ENCODE measurements around the gene CASK.
"Not testable (repeated sequence)": the region's sequence is repeated elsewhere in the genome, so short reads cannot be mapped to it uniquely, and the experiment has no call there.

Gene CASK

DNA sequence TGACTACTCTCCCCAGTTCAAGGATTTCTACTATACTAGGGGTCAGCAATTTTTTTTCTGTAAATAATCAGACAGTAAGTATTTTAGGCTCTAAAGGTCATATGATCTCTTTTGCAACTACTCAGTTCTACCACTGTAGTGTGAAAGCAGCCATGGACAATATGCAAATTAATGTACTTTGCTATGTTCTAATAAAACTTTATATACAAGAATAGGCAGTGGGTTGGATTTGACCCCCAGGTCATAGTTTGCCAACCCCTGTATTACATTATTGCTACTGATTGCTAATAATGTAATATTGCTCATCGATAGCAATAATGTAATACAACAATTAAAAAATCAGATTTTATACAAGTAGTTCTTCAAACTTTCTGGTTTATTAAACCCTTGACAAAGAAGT is 293.8 kb downstream of the CASK start:
- DNase-seq (ENCODE audit: low spot score): no peak

DNA sequence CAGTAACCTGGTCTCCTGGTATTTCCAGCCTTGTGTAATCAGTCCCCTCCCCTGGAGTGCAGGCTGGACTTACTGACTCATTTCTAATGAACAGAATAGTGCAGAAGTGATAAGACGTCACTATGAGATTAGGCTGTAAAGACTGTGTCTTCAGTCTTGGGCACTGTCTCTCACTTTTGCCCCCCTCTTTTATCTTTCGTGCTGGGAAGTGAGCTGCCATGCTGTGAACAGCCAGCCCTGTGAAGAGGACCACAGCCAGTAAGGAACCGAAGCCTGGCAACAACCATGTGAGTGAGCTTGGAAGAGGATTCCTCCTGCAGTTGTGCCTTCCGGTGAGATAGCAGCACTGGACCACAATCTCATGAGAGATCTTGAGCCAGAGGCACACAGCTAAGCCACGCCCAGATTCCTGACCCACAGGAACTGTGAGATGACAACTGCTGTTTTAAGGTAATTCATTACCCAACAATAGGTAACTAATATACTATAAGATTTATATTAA is 302.1 kb downstream of the CASK start:
- DNase-seq (ENCODE audit: low spot score): no peak

DNA sequence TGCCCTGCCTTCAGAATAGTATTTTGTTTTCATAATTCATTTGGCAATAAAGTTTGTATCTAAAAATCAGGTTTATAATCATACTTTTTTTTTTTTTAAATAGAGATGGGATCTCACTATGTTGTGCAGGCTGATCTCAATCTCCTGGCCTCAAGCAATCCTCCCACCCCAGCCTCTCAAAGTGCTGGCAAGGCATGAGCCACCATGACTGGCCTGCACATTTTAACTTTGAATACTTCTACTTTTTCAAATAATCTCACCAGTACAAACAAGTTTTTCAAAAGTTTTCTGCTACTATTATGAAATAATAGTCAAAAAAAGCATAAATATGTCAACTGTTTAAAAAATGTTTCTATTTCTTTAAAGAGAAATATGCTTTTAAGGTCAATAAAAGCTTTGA is 304.1 kb downstream of the CASK start:
- DNase-seq (ENCODE audit: low spot score): no peak

DNA sequence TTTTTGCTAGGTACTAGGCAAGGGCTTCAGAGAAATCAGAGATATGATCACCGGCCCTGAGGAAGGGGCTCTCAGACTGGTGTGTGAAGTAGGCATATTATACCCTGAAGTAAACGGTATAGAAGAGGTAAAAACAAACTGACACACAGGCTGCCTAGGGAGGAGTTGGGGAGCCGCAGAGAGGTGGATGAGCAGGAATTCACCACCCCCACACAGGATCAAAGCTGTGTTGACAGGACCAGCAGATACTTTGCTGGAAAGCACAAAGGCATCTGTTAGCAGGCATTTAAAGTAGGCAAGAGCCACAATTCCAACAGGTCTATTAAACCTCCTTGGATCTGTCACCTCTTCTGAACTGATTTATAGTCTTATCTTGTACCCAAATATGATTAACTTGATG is 306.4 kb downstream of the CASK start:
- no peak for DNase-seq (ENCODE audit: low spot score)

DNA sequence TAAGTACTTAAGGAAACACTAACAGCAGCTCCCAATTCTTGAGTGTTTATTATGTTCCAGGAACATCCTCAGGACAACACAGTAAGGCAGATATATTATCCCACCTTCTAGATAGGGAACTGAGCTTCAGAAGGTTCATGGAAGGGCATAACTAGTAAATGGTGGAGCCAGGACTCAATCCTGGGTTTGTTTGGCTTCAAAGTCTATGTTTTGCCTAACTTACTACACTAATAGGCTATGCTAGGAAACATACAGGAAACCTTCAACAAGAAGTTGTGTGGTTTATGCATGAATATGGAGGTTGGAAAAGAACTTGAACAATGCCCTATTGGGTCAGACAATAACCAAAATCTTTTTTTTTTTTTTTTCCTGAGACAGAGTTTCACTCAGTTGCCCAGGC is 307.1 kb downstream of the CASK start:
- DNase-seq (ENCODE audit: low spot score): no peak

DNA sequence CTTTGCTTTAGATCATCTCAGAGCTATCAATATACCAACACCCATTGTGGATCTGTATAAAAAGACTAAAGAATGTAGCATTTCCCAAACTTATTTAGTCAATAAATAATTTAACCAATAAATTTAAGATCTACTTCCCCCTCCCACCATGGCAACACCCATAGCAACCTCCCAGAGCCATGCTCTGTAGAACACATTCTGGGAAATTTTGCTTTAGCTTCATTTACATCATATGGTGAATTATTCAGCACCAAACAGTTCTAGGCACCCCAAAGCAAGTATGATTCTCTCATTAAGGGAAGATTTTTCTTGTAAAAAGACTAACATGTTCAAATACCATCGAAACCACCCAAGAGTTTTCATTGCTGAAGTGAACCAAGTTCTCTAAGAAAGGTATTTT is 315.1 kb downstream of the CASK start:
- no peak for DNase-seq (ENCODE audit: low spot score)

DNA sequence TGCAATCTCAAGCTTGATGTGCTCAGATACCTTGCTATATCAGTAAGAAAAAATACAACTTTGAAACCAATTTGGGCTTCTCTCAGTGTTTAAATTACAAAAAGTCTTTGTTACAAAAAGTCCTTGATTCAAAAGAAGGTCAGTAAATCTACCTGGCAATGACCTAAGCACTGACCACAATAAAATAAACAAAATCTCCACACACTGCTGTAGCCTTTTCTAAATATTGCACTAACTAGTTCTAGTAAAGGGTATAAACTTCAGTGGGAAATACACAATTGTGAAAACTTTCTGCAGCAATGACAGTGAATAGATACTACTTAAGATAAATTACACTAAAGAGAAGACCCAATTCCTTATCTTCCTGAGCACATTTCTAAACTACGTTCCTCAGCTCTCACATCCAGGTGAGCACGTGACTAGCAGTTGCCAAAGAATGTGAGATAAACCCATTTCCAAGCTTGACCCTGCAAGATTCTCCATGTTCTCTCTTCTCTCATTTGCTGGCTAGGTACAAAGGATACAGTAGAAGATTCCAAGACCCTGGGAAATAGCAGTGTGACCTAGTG is 316.0 kb downstream of the CASK start:
- no peak for DNase-seq (ENCODE audit: low spot score)

DNA sequence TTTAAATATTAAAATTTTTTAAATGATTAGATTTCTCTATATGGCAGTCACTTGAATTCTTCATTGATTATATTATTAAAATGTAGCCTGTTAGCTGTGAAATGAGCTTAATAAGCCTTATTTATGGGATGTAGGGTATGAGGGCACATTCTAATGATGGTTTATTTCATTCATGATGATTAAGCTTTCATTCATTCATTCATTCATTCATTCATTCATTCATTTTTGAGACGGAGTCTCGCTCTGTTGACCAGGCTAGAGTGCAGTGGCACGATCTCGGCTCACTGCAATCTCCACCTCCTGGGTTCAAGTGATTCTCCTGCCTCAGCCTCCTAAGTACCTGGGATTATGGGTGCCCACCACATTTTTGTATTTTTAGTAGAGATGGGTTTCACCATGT is 317.3 kb downstream of the CASK start:
- DNase-seq (ENCODE audit: low spot score): not testable (repeated sequence)

DNA sequence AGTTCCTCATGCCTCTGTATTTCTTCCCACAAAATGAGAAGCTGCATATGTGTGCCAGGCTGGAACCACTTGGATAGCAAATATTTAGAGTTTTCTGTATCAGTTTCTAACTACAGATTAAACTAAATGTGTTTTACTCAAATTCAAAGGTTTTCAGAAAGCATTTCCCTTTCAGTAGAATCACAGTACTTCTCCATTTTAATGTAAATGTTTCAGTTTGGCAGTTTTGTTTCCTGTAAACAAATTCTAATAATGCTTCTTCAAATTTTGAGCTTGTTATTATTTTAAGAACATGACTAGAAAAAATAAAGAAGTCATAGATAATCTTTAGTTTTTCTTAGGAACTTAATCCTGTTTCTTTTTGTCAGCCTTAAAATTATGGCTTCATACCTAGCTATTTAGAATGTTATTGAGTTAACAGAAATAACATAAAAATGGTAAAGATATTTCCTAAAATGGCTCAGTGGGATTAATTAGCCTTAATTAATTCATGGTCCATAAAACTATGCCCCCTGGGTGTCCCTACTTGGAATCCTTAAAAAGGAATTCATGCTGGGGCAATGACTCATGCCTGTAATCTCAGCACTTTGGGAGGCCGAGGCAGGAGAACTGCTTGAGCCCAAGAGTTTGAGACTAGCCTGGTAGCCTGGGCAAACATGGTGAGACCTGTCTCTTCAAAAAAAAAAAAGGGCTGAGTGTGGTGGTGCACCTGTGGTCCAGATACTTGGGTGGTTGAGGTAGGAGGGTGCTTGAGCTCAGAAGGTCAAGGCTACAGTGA is 318.4 kb downstream of the CASK start:
- DNase-seq (ENCODE audit: low spot score): no peak

DNA sequence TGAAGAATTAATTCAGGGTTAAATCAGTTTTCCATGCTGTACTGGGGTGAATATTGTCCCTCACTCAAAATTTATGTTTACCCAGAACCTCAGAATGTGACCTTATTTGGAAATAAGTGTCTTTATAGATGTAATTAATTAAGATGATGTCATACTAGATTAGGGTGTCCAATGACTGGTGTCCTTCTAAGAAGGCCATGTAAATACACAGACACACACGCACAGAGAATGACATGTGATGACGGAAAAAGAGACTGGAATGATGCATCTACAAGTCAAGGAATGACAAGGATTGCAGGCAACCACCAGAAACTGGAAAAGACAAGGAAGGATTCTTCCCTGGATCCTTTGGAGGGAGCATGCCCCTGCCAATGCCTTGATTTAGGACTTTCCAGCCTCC is 319.2 kb downstream of the CASK start:
- no peak for DNase-seq (ENCODE audit: low spot score)

DNA sequence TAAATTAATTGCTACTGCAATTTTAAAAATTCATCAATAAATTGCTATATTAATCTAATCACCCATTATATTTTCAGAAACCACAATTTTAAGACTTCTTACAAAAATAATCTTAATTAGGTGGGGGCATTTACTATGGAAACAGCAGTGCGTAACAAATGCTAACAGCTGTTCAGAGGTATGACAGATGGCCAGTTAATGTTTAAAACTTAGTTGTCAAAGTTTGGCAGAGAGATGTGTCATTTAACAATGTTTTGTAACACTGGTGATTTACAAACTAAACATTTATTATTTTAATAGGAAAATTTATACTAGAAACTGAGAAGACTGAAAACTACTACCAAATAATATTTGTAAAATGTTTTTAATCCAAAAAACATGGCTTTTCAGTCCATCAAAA is 319.8 kb downstream of the CASK start:
- no peak for DNase-seq (ENCODE audit: low spot score)

DNA sequence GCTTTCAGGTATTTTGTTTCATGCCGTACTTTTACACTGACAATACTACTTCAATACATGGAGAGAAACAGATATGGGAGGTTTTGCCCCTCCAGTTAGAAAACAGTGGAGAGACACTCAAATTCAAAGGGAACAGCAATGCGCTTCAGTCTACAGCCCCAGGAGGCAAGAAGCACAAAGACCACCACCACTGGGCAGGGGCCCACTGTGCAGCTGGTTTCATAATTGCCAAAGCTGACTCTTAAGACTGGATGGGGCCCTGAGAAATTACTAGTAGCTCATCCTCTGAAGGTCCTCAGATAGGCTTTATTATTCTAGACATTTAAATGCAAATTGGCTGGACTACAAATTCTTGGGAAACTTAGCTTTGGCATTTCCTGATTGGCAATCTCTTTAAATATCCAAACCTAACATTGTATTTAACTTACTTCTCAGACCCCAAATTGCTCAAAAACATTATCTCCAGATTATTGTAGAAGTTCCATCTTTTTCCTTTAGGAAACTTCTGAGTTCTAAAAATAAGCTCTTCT is 320.5 kb downstream of the CASK start:
- no peak for DNase-seq (ENCODE audit: low spot score)

DNA sequence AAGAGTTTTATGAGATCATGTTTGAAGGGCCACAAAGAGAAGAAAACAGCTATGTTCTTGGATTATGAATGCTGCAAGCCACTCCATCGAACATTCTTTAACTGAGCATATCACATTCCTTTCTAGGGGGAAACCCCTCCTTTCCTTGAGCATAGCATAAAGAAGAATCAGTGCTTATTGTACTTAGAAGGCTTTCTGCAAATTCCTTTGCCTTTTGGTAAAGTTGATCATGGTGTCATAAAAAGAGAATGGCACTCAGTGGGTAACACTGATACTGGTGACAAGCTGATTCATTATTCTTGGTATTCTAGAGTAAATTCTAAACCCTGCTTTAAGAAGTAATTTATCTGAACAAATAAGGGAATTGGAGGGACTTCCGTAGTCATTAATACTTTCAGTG is 323.1 kb downstream of the CASK start:
- DNase-seq (ENCODE audit: low spot score): no peak

DNA sequence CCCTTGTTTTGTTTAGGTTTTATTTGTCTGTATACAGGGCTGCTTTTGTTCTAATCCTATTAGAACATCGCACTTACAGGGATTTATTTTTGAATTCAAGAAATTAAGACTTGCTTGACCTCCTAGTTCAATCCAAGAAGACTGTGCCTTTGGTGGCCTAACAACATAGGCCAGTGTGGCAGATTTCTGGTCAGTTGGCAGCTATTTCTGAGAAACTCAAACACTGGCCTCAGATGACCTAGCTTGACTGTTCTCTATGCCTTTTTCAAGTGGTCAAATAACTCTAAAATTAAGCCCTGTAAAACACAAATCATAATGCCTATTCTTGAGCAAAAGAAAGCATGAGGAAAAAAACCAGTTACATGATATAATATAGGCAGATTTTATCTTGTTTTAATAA is 323.8 kb downstream of the CASK start:
- DNase-seq (ENCODE audit: low spot score): no peak

DNA sequence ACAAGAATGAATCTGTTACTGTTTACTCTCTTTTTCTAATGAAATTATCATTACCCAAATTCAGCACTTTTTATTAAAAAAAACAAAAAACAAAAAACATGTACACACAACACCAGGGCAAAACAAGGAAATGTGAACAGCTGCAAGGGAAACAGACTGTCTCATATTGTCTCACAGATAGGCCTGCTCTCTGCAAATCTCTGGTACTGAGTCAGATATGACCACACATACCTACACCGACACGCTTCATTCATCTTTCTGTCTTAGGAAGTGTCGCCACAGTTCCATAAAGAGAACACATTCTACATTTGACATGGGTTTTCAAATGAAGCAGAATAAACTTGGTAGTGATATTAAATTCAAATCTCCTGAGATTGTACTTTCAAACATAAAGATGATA is 326.8 kb downstream of the CASK start:
- no peak for DNase-seq (ENCODE audit: low spot score)

DNA sequence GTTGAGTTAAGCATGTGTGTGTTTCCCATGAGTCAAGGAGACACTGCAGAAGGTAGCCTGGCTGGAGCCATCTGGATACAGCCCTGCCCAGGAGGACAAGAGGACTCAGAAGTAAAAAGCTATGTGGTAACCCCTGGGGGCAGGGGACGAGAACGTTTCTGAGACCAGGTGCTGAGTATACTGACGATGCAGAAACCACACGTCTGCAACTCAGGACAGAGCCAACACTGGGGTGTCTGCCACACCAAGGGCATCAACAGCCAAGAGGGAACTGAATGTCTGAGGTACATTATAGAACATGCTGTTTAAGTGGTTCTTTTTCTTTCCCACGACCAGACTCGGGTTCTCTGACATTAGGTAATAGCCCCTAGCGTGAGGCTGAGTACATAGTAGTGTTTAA is 328.7 kb downstream of the CASK start:
- DNase-seq (ENCODE audit: low spot score): no peak

DNA sequence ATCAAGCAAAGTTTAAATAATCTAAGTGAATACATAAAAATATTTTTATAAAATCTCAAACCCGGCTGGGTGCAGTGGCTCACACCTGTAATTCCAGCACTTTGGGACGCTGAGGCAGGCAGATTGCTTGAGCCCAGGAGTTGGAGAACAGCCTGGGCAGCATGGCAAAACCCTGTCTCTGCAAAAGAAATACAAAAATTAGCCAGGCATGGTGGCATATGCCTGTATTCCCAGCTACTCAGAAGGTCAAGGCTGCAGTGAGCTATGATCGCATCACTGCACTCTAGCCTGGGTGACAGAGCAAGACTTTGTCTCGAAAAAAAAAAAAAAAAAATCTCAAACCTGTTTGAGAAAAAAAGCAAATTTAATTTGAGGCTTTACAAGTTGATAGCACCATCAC is 331.4 kb downstream of the CASK start:
- no peak for DNase-seq (ENCODE audit: low spot score)

DNA sequence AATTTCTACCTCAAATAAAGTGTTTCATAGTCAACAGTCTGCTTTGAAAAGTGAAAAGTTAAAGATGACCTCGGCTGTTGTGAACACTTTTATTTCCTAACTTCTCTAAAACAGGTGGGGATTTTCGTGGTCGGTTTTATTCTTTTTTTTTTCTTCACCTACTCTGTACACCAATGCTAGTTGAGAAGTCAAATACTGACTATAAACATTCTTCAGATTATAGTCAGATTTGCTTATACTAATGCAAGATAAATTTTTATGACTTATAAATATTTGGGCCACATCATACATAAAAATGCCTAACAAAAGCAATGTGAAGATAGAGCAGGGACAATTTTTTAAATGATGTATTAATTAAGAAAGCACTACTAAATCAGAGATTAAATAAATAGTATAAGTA is 332.7 kb downstream of the CASK start:
- DNase-seq (ENCODE audit: low spot score): no peak

DNA sequence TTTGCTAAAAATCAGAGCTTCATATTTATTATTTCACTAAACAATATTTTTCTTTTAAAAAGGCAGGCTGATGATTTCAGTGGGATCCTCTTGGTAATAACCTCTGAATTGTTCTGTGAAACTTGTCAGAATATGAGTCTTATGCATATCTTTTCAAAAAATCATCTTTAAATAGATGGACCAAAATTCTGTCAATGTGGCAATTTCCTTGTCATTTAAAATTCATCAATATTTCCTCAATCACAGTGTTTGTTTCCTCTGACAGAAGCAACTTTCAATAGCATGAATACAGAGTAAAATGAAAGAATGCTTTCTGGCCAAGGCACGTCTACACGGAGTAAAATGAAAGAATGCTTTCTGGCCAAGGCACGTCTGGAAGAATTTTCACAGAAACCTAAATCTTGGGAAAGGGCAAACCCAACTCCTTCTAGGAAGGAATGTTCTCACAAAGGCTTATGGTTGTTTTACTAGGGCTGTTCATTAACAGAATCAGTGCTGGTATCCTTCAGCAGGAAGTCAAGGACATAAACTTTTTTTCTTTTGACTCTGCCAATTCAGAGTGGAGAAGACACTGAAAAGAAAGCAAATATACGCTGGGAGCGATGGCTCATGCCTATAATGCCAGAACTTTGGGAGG is 333.6 kb downstream of the CASK start:
- no peak for DNase-seq (ENCODE audit: low spot score)

DNA sequence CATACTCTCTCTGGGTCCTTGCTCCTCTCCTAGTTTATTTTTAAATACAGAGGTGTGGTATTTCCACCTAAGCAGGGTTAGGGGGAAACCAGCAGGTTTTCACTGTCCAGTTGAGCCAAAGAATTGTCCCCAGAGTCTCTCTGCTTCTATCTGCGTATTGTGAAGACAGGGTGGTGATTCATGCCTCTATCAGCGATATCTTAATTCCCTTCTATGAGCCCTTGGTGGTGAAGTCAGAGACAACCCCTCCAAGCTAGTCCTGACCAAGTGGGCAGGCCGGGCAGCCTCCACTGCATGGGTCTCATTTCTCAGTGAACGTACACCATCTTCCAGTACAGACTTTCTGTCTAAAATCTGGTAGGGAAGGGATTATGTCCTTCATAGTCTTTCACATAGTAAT is 335.1 kb downstream of the CASK start:
- DNase-seq (ENCODE audit: low spot score): no peak

DNA sequence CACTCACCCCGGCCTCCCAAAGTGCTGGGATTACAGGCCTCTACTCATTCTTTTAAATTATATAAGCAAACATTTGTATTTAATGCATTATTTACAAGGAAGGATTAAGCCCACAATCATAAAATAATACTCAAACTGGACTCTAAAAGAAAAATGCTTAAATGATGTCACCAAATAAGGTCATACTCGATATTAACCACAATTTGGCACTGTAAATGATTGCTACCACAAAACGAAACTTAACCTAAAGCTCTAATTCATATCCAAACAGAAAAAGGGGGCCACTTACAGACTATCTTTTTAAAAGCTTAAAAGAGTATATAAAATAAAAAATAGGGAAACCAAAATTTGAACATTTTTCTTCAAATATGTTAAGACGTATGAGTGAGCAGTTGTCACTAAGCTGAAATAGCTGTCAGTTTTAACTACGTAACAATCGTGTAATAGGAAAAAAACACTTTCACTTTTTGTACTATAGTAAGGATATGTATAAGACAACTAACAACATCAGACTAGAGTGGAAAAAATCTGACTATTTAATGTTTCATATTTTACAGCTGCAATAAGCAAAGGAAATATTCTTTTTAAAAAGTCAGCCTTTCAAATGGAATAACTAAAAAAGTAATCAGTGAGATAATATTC is 342.8 kb downstream of the CASK start:
- DNase-seq (ENCODE audit: low spot score): no peak

DNA sequence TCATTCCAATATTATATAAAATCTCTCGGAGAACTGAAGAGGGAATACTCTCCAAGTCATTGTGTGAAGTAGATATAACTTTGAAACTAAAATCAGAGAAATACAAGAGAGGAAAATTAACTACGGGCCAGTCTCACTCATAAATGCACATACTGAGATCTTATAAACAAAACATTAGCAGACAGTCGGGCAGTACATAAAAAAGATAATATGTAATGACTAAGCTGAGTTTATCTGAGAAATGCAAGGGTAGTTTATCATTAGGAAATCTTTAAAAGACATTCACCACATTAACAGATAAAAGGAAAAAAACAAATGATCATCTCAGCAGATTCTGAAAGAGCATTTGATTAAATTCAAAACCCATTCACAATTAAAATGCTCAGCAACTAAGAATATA is 359.5 kb downstream of the CASK start:
- no peak for DNase-seq (ENCODE audit: low spot score)

DNA sequence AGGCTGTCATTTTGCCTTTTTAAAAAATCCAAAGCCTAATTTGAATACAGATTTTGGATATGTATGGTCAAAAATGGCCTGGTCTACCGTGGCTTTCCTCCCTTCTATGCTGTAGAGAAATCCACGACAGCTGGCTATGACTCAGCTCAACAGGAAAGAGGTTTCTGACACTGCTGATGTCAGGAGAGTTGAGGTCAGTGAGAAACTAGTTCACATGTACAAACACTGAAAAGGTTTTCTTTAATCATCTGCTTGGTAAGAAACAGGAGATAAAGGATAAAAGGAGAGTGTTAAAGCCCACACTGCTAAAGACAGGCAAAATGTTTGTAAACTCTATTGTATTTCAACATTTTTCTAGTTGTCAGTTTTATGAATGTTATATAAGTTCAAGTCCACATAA is 362.3 kb downstream of the CASK start:
- DNase-seq (ENCODE audit: low spot score): no peak

Data from HuH-7.5 (cell line).